Neural progenitor cell (in vitro differentiated cells): ENCODE data around the gene GABRE. TPM values are rescaled to one million over a fixed set of nuclear protein-coding genes. Genes with fewer than 3 reads are reported as not detected.
A peak's percentile ranks its signal among the peaks of the same experiment; 100 is the strongest.

ENCODE experiments used
- DNase-seq: peaks from one replicate; pipeline ENCODE4 v3.0.0-alpha.2; 2016; ENCODE audit warnings: low spot score
- H2AFZ ChIP-seq: fragments of 200-600 bp; sonication (generic); replicated peaks from 2 replicates; pipeline ENCODE4 v1.6.1; 2016; ENCODE audit warnings: antibody characterized with exemption
- H3F3A ChIP-seq: fragments of 200-600 bp; sonication (generic); 2 replicates; pipeline ENCODE4 v1.6.1; 2016; ENCODE audit warnings: antibody characterized with exemption, low read depth
- H3K27ac ChIP-seq: fragments of 200-600 bp; sonication (generic); 2 replicates; pipeline ENCODE4 v1.5.1; 2016; ENCODE audit warnings: mild to moderate bottlenecking
- H3K27me3 ChIP-seq: fragments of 200-600 bp; sonication (generic); 2 replicates; pipeline ENCODE4 v1.6.1; 2016; ENCODE audit warnings: mild to moderate bottlenecking, moderate library complexity
- H3K36me3 ChIP-seq: fragments of 200-600 bp; sonication (generic); 2 replicates; pipeline ENCODE4 v1.5.1; 2016
- H3K4me1 ChIP-seq: fragments of 200-600 bp; sonication (generic); 2 replicates; pipeline ENCODE4 v1.6.1; 2016; ENCODE audit warnings: mixed run types
- H3K4me2 ChIP-seq: fragments of 200-600 bp; sonication (generic); 2 replicates; pipeline ENCODE4 v1.6.1; 2016
- H3K4me3 ChIP-seq: fragments of 200-600 bp; sonication (generic); 2 replicates; pipeline ENCODE4 v1.5.1; 2016
- H3K79me2 ChIP-seq: fragments of 200-600 bp; sonication (generic); 2 replicates; pipeline ENCODE4 v1.6.1; 2016; ENCODE audit warnings: low read depth
- H3K9ac ChIP-seq: fragments of 200-600 bp; sonication (generic); 2 replicates; pipeline ENCODE4 v1.6.1; 2016
- H3K9me3 ChIP-seq: fragments of 200-600 bp; sonication (generic); 2 replicates; pipeline ENCODE4 v1.5.1; 2016; ENCODE audit warnings: low read depth
- H4K20me1 ChIP-seq: fragments of 200-600 bp; sonication (generic); 2 replicates; pipeline ENCODE4 v1.6.1; 2016; ENCODE audit warnings: low read depth
- H3K27ac Mint-ChIP-seq: 3 replicates; pipeline ENCODE4 v1.8.0; 2021; ENCODE audit warnings: mixed read lengths
- H3K27me3 Mint-ChIP-seq: 2 replicates; pipeline ENCODE4 v1.8.0; 2022; ENCODE audit warnings: low read depth, mild to moderate bottlenecking, inconsistent platforms, moderate library complexity, mixed read lengths; ENCODE audit not compliant: insufficient read depth
- H3K36me3 Mint-ChIP-seq: 3 replicates; pipeline ENCODE4 v1.8.0; 2021; ENCODE audit warnings: mixed read lengths
- H3K4me1 Mint-ChIP-seq: 3 replicates; pipeline ENCODE4 v1.8.0; 2021; ENCODE audit warnings: mixed read lengths
- H3K4me3 Mint-ChIP-seq: 3 replicates; pipeline ENCODE4 v1.8.0; 2021; ENCODE audit warnings: mild to moderate bottlenecking, moderate library complexity, mixed read lengths
- H3K9me3 Mint-ChIP-seq: 3 replicates; pipeline ENCODE4 v1.8.0; 2020; ENCODE audit warnings: mixed read lengths
- EZH2 ChIP-seq: fragments of 200-600 bp; sonication (generic); IDR thresholded peaks from 2 replicates; pipeline ENCODE4 v1.6.1; 2017; ENCODE audit warnings: antibody characterized with exemption, mild to moderate bottlenecking, moderate library complexity
- EZH2phosphoT487 ChIP-seq: fragments of 200-600 bp; sonication (generic); IDR thresholded peaks from 2 replicates; pipeline ENCODE4 v1.6.1; 2017; ENCODE audit warnings: antibody characterized with exemption
- total RNA-seq: library from RNA; depleted of rRNA; stranded (reverse); fragments of >200 nt; gene quantifications from 2 replicates; pipeline ENCODE4 v1.2.3, GENCODE V29; 2015; ENCODE audit warnings: low replicate concordance
- TF ChIP-seq, protein P1 (sequence below): fragments of 200-600 bp; sonication (generic); IDR thresholded peaks from 2 replicates; pipeline ENCODE4 v1.5.1; 2017; ENCODE audit warnings: antibody characterized with exemption, mild to moderate bottlenecking

GABRE gene
- total RNA-seq, 1 donor from 2014 or later: 0.92 TPM

GRCh38 chrX:151977923-151978322 lies 3.4 kb upstream of the GABRE start:
- H3K27ac ChIP-seq: no peak overlapping the region
- H3K79me2 ChIP-seq: no peaks in the 10 kb centered on the region
- H3K4me2 ChIP-seq: no peak overlapping the region
- H3K4me1 ChIP-seq: no peaks in the 10 kb centered on the region
- peaks cover 9% of the 10 kb centered on the region for H3K9me3 Mint-ChIP-seq
- H3K27me3 ChIP-seq: peaks cover 39% of the 10 kb centered on the region
- H3K27ac Mint-ChIP-seq: no peak overlapping the region
- H3F3A ChIP-seq: no peaks in the 10 kb centered on the region
- no peak overlapping the region for H3K9ac ChIP-seq
- H3K4me3 ChIP-seq: no peak overlapping the region
- no peak overlapping the region for H3K4me3 Mint-ChIP-seq
- no peaks in the 10 kb centered on the region for H4K20me1 ChIP-seq
- H3K9me3 ChIP-seq: no peaks in the 10 kb centered on the region
- no peak for DNase-seq
- no peaks in the 10 kb centered on the region for H3K36me3 ChIP-seq
- no peaks in the 10 kb centered on the region for H3K36me3 Mint-ChIP-seq
- peaks cover 3% of the 10 kb centered on the region for H3K27me3 Mint-ChIP-seq
- TF ChIP-seq EZH2phosphoT487: no peak
- TF ChIP-seq, protein P1, sequence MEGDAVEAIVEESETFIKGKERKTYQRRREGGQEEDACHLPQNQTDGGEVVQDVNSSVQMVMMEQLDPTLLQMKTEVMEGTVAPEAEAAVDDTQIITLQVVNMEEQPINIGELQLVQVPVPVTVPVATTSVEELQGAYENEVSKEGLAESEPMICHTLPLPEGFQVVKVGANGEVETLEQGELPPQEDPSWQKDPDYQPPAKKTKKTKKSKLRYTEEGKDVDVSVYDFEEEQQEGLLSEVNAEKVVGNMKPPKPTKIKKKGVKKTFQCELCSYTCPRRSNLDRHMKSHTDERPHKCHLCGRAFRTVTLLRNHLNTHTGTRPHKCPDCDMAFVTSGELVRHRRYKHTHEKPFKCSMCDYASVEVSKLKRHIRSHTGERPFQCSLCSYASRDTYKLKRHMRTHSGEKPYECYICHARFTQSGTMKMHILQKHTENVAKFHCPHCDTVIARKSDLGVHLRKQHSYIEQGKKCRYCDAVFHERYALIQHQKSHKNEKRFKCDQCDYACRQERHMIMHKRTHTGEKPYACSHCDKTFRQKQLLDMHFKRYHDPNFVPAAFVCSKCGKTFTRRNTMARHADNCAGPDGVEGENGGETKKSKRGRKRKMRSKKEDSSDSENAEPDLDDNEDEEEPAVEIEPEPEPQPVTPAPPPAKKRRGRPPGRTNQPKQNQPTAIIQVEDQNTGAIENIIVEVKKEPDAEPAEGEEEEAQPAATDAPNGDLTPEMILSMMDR: no peak
- no peak for TF ChIP-seq EZH2
- peaks cover 3% of the 10 kb centered on the region for H3K4me1 Mint-ChIP-seq
- no peak overlapping the region for H2AFZ ChIP-seq

GRCh38 chrX:151977009-151977408 lies 2.5 kb upstream of the GABRE start:
- Histone ChIP-seq H3K4me2 (no peak overlapping the region), H3K36me3 (no peaks in the 10 kb centered on the region), H3K9me3 (no peaks in the 10 kb centered on the region), H3K27me3 (peaks cover 48% of the 10 kb centered on the region), H4K20me1 (no peaks in the 10 kb centered on the region), H3K4me1 (no peaks in the 10 kb centered on the region), H3K4me3 (no peak overlapping the region), H3F3A (no peaks in the 10 kb centered on the region), H3K79me2 (no peaks in the 10 kb centered on the region), H2AFZ (no peak overlapping the region), H3K9ac (no peak overlapping the region), H3K27ac (no peak overlapping the region)
- Mint-ChIP-seq H3K4me1 (peaks cover 3% of the 10 kb centered on the region), H3K27me3 (peaks cover 3% of the 10 kb centered on the region), H3K9me3 (peaks cover 9% of the 10 kb centered on the region), H3K36me3 (no peaks in the 10 kb centered on the region), H3K27ac (no peak overlapping the region), H3K4me3 (no peak overlapping the region)
- DNase-seq: no peak
- no peak for TF ChIP-seq EZH2
- TF ChIP-seq, protein P1: no peak
- no peak for TF ChIP-seq EZH2phosphoT487

DNA sequence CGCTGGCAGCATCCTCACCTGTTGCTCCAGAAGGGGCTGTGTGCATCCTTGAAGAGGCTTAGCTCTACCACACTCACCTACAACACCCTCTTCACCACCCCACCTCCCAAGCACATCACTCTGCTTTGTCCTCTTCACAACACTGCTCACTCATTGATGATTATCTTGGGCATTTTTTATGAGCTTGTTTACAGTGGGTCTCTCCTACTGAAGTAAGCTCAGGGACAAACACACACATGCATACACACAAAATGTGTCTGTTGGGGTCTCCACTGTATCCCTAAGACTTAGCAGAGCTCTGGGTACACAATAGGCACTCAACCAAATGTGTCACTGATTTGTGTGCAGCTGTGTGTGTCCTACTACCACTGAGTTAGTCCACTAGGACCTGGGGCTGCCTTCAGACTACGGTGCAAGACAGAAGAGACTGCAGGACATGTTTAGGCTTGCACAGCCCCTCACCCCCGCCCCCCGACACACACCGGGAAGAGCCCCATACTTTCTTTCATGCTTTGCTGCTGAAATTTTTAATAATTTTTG lies 1.3 kb upstream of the GABRE start:
- Mint-ChIP-seq H3K36me3 (no peaks in the 10 kb centered on the region), H3K27ac (no peak overlapping the region), H3K4me1 (peaks cover 3% of the 10 kb centered on the region), H3K4me3 (peak overlapping the region; percentile 40), H3K9me3 (peaks cover 9% of the 10 kb centered on the region), H3K27me3 (peaks cover 3% of the 10 kb centered on the region)
- DNase-seq: no peak
- Histone ChIP-seq H4K20me1 (no peaks in the 10 kb centered on the region), H3K4me3 (no peak overlapping the region), H3K79me2 (no peaks in the 10 kb centered on the region), H3K27me3 (peaks cover 50% of the 10 kb centered on the region), H3K36me3 (no peaks in the 10 kb centered on the region), H3K4me1 (no peaks in the 10 kb centered on the region), H3K4me2 (no peak overlapping the region), H3K9ac (no peak overlapping the region), H2AFZ (no peak overlapping the region), H3F3A (no peaks in the 10 kb centered on the region), H3K27ac (no peak overlapping the region), H3K9me3 (no peaks in the 10 kb centered on the region)
- TF ChIP-seq EZH2phosphoT487 (no peak), EZH2 (no peak)
- TF ChIP-seq, protein P1: no peak
